ENCODE data around the gene SMIM43. TPM values are rescaled to one million over a fixed set of nuclear protein-coding genes. Genes with fewer than 3 reads are reported as not detected.

The SMIM43 gene
- total and polyA plus RNA-seq, 2 donors (not counting 3 experiments of a cell fraction or from before 2014, with no cell fraction given): 0.18 TPM; not detected in 1

GRCh38 chr4:121814756-121815155, 49.8 kb upstream of the SMIM43 start:
- FAIRE-seq (no peak), DNase-seq (ENCODE audit: low read depth, low spot score) (no peak)
- ChIA-PET CTCF (no interaction called here), POLR2A (no interaction called here)
- Histone ChIP-seq H3K27me3 (ENCODE audit: control insufficient read depth in 2 of 2, insufficient read depth in 2 of 2, low read length in 2 of 2) (no peaks in the 10 kb centered on the region), H3K79me2 (ENCODE audit: control insufficient read depth, insufficient read depth, low read length) (peaks cover 29% of the 10 kb centered on the region), H3K4me1 (ENCODE audit: control insufficient read depth, extremely low read depth, insufficient read depth, low read length) (peaks cover 5% of the 10 kb centered on the region), H4K20me1 (replicated peaks; ENCODE audit: control insufficient read depth, extremely low read depth, insufficient read depth, low read length) (peaks cover 2% of the 10 kb centered on the region), H3K9me1 (replicated peaks; ENCODE audit: control insufficient read depth, extremely low read depth, insufficient read depth, low read length) (no peaks in the 10 kb centered on the region), H3K27ac (ENCODE audit: insufficient read depth, low read depth, low read length) (no peak overlapping the region), H2AFZ (ENCODE audit: low read depth, low read length) (no peak overlapping the region), H3K4me2 (ENCODE audit: insufficient read depth, low read length) (no peak overlapping the region), H3K36me3 (ENCODE audit: control insufficient read depth in 2 of 2, extremely low read depth in 1 of 2, insufficient read depth in 2 of 2, low read length in 2 of 2) (peaks cover 0 to 47% of the 10 kb centered on the region in 2 experiments), H3K9ac (replicated peaks; ENCODE audit: extremely low read depth, insufficient read depth, low read length) (no peak overlapping the region), H3K4me3 (replicated peaks in 1 of 3; ENCODE audit: insufficient read depth in 1 of 3, low read depth in 1 of 3, low read length in 3 of 3) (no peak overlapping the region), H3K9me3 (replicated peaks; ENCODE audit: control insufficient read depth, insufficient read depth, low read length) (no peaks in the 10 kb centered on the region)
- no TSS peak for BruUV-seq (replicated peaks)
- dilution Hi-C loops (cut with MboI; ENCODE audit: extremely low pct_ligation_motif_present, low sequenced_read_pairs): no loop called here
- intact Hi-C loops (cut with micrococcal nuclease): no loop called here
- no peak for TF ChIP-seq POLR2A (IDR thresholded peaks at IDR 0.05; ENCODE audit: low read depth, low read length)
- no peak for TF ChIP-seq CTCF (IDR thresholded peaks at IDR 0.05; ENCODE audit: extremely low read depth in 1 of 2, insufficient read depth in 1 of 2, low read depth in 1 of 2, low read length in 2 of 2)

- Histone ChIP-seq H3K27ac (ENCODE audit: insufficient read depth, low read depth, low read length) (no peak overlapping the region), H3K9ac (replicated peaks; ENCODE audit: extremely low read depth, insufficient read depth, low read length) (no peak overlapping the region), H3K79me2 (ENCODE audit: control insufficient read depth, insufficient read depth, low read length) (peaks cover 5% of the 10 kb centered on the region), H2AFZ (ENCODE audit: low read depth, low read length) (no peak overlapping the region), H3K4me2 (ENCODE audit: insufficient read depth, low read length) (no peak overlapping the region), H3K27me3 (ENCODE audit: control insufficient read depth in 2 of 2, insufficient read depth in 2 of 2, low read length in 2 of 2) (no peaks in the 10 kb centered on the region), H3K9me1 (replicated peaks; ENCODE audit: control insufficient read depth, extremely low read depth, insufficient read depth, low read length) (no peaks in the 10 kb centered on the region), H3K36me3 (ENCODE audit: control insufficient read depth in 2 of 2, extremely low read depth in 1 of 2, insufficient read depth in 2 of 2, low read length in 2 of 2) (peaks cover 0 to 28% of the 10 kb centered on the region in 2 experiments), H4K20me1 (replicated peaks; ENCODE audit: control insufficient read depth, extremely low read depth, insufficient read depth, low read length) (peaks cover 2% of the 10 kb centered on the region), H3K9me3 (replicated peaks; ENCODE audit: control insufficient read depth, insufficient read depth, low read length) (no peaks in the 10 kb centered on the region), H3K4me3 (replicated peaks in 1 of 3; ENCODE audit: insufficient read depth in 1 of 3, low read depth in 1 of 3, low read length in 3 of 3) (no peak overlapping the region), H3K4me1 (ENCODE audit: control insufficient read depth, extremely low read depth, insufficient read depth, low read length) (no peaks in the 10 kb centered on the region)
- ChIA-PET POLR2A (no interaction called here), CTCF (interaction anchor here (1.4 to 1.5 kb wide), 2 partner anchors 8 to 11 kb away, joined by 4 read pairs; no protein-coding TSS in a partner anchor)
- no TSS peak for BruUV-seq (replicated peaks)
- TF ChIP-seq GATA2 (IDR thresholded peaks at IDR 0.05; ENCODE audit: insufficient read depth, insufficient read length, low read depth, low read length): no peak
- no peak for TF ChIP-seq EZH2 (IDR thresholded peaks at IDR 0.05; ENCODE audit: borderline replicate concordance, low read depth, low read length, severe bottlenecking)
- TF ChIP-seq MAX (IDR thresholded peaks at IDR 0.05; ENCODE audit: insufficient read depth, insufficient read length): no peak
- TF ChIP-seq FOS (IDR thresholded peaks at IDR 0.05; ENCODE audit: borderline replicate concordance, insufficient read depth, low read length): no peak
- TF ChIP-seq JUN (IDR thresholded peaks at IDR 0.05; ENCODE audit: borderline replicate concordance, insufficient read depth, insufficient read length, low read depth): no peak
- TF ChIP-seq POLR2A (IDR thresholded peaks at IDR 0.05; ENCODE audit: low read depth, low read length): no peak
- TF ChIP-seq POLR2AphosphoS5 (IDR thresholded peaks at IDR 0.05; ENCODE audit: insufficient read depth, low read depth, low read length): no peak
- no peak for TF ChIP-seq CTCF (IDR thresholded peaks at IDR 0.05; ENCODE audit: extremely low read depth in 1 of 2, insufficient read depth in 1 of 2, low read depth in 1 of 2, low read length in 2 of 2)
- no peak for TF ChIP-seq MYC (IDR thresholded peaks at IDR 0.05; ENCODE audit: low read depth, low read length)
- FAIRE-seq: no peak
- dilution Hi-C loops (cut with MboI; ENCODE audit: extremely low pct_ligation_motif_present, low sequenced_read_pairs): no loop called here
- no peak for DNase-seq (ENCODE audit: low read depth, low spot score)
- intact Hi-C loops (cut with micrococcal nuclease): no loop called here
These were observed 46.2 kb upstream of the SMIM43 start for GRCh38 chr4:121811122-121811521.

Measured in endothelial cell of umbilical vein (primary cell).